ENCODE measurements around the gene CNTN4.
"Not testable (repeated sequence)": the region's sequence is repeated elsewhere in the genome, so short reads cannot be mapped to it uniquely, and the experiment has no call there.

The CNTN4 gene

GRCh38 chr3:2713923-2714322 is 615.3 kb downstream of the CNTN4 start:
- no peak for DNase-seq

GRCh38 chr3:2714834-2715233 is 616.2 kb downstream of the CNTN4 start:
- no peak for DNase-seq

GRCh38 chr3:2727101-2727500 is 628.4 kb downstream of the CNTN4 start:
- DNase-seq: no peak

GRCh38 chr3:2727610-2728318 is 629.1 kb downstream of the CNTN4 start:
- no peak for DNase-seq

- DNase-seq: no peak
These were observed 633.2 kb downstream of the CNTN4 start for GRCh38 chr3:2731843-2732242.

GRCh38 chr3:2735392-2735894 is 636.8 kb downstream of the CNTN4 start:
- DNase-seq: no peak

- DNase-seq: no peak
These were observed 642.9 kb downstream of the CNTN4 start for GRCh38 chr3:2741516-2741915.

- DNase-seq: no peak
These were observed 666.4 kb downstream of the CNTN4 start for GRCh38 chr3:2765002-2765579.

- no peak for DNase-seq
These were observed 671.8 kb downstream of the CNTN4 start for GRCh38 chr3:2770451-2770850.

- no peak for DNase-seq
These were observed 672.5 kb downstream of the CNTN4 start for GRCh38 chr3:2771193-2771592.

- DNase-seq: no peak
These were observed 673.1 kb downstream of the CNTN4 start for GRCh38 chr3:2771741-2772140.

- no peak for DNase-seq
These were observed 674.1 kb downstream of the CNTN4 start for GRCh38 chr3:2772803-2773202.

- DNase-seq: no peak
These were observed 676.0 kb downstream of the CNTN4 start for GRCh38 chr3:2774481-2775249.

GRCh38 chr3:2783261-2783660 is 684.6 kb downstream of the CNTN4 start:
- no peak for DNase-seq

- DNase-seq: no peak
These were observed 686.0 kb downstream of the CNTN4 start for GRCh38 chr3:2784627-2785026.

- no peak for DNase-seq
These were observed 691.7 kb downstream of the CNTN4 start for GRCh38 chr3:2790266-2790815.

GRCh38 chr3:2792432-2792831 is 693.8 kb downstream of the CNTN4 start:
- DNase-seq: no peak

- no peak for DNase-seq
These were observed 695.3 kb downstream of the CNTN4 start for GRCh38 chr3:2793987-2794386.

- DNase-seq: no peak
These were observed 703.8 kb downstream of the CNTN4 start for GRCh38 chr3:2802429-2802828.

- no peak for DNase-seq
These were observed 708.8 kb downstream of the CNTN4 start for GRCh38 chr3:2807514-2807913.

- DNase-seq: no peak
These were observed 712.1 kb downstream of the CNTN4 start for GRCh38 chr3:2810723-2811122.

GRCh38 chr3:2819571-2819970 is 720.9 kb downstream of the CNTN4 start:
- DNase-seq: no peak

- DNase-seq: not testable (repeated sequence)
These were observed 722.3 kb downstream of the CNTN4 start for GRCh38 chr3:2820982-2821381.

GRCh38 chr3:2822611-2823010 is 723.9 kb downstream of the CNTN4 start:
- no peak for DNase-seq
